Measurements from ENCODE around the gene NKD1. TPM values are rescaled to one million over a fixed set of nuclear protein-coding genes. Genes with fewer than 3 reads are reported as not detected.

The NKD1 gene
- total RNA-seq, 1 experiment from 2014 or later = 0.44 TPM

- Histone ChIP-seq H3K27me3 (ENCODE audit: insufficient read depth, low read depth) (no peaks in the 10 kb centered on the region), H3K4me3 (no peak overlapping the region), H3K36me3 (ENCODE audit: low read depth) (no peaks in the 10 kb centered on the region), H3F3A (ENCODE audit: insufficient read depth, low read depth) (no peaks in the 10 kb centered on the region), H3K79me2 (ENCODE audit: low read depth) (no peaks in the 10 kb centered on the region), H3K4me2 (no peak overlapping the region), H3K9me3 (ENCODE audit: insufficient read depth, low read depth) (no peaks in the 10 kb centered on the region), H3K27ac (no peak overlapping the region), H3K4me1 (replicated peaks; ENCODE audit: insufficient read depth) (no peaks in the 10 kb centered on the region), H2AFZ (no peak overlapping the region), H4K20me1 (ENCODE audit: insufficient read depth) (no peaks in the 10 kb centered on the region), H3K9me2 (ENCODE audit: insufficient read depth) (no peaks in the 10 kb centered on the region)
- intact Hi-C loops (cut with micrococcal nuclease; ENCODE audit: unreplicated experiment) = no loop called here
- ChIA-PET POLR2A (ENCODE audit: unreplicated experiment) (no interaction called here), CTCF (no interaction called here)
- BruUV-seq (replicated peaks) = no TSS peak
- TF ChIP-seq CTCF (conservative IDR thresholded peaks at IDR 0.05) (no peak), EZH2 (IDR thresholded peaks at IDR 0.05; ENCODE audit: low read depth) (no peak)
- DNase-seq = no peak
Observed at GRCh38 chr16:50573947-50574744, 25.9 kb downstream of the NKD1 start.

GRCh38 chr16:50574745-50575136, 26.5 kb downstream of the NKD1 start:
- Histone ChIP-seq H3K4me1 (replicated peaks; ENCODE audit: insufficient read depth) (no peaks in the 10 kb centered on the region), H3K9me3 (ENCODE audit: insufficient read depth, low read depth) (no peaks in the 10 kb centered on the region), H3K36me3 (ENCODE audit: low read depth) (no peaks in the 10 kb centered on the region), H3K9me2 (ENCODE audit: insufficient read depth) (no peaks in the 10 kb centered on the region), H3F3A (ENCODE audit: insufficient read depth, low read depth) (no peaks in the 10 kb centered on the region), H3K27ac (no peak overlapping the region), H3K79me2 (ENCODE audit: low read depth) (no peaks in the 10 kb centered on the region), H3K4me2 (no peak overlapping the region), H3K4me3 (no peak overlapping the region), H4K20me1 (ENCODE audit: insufficient read depth) (no peaks in the 10 kb centered on the region), H2AFZ (no peak overlapping the region), H3K27me3 (ENCODE audit: insufficient read depth, low read depth) (no peaks in the 10 kb centered on the region)
- TF ChIP-seq EZH2 (IDR thresholded peaks at IDR 0.05; ENCODE audit: low read depth) = no peak
- TF ChIP-seq CTCF (conservative IDR thresholded peaks at IDR 0.05) = no peak
- POLR2A ChIA-PET (ENCODE audit: unreplicated experiment) = no interaction called here
- intact Hi-C loops (cut with micrococcal nuclease; ENCODE audit: unreplicated experiment) = no loop called here
- no peak for DNase-seq
- no TSS peak for BruUV-seq (replicated peaks)
- CTCF ChIA-PET = no interaction called here

GRCh38 chr16:50575743-50576142, 27.5 kb downstream of the NKD1 start:
- Histone ChIP-seq H3K9me3 (ENCODE audit: insufficient read depth, low read depth) (no peaks in the 10 kb centered on the region), H3K4me3 (no peak overlapping the region), H2AFZ (no peak overlapping the region), H3K27me3 (ENCODE audit: insufficient read depth, low read depth) (no peaks in the 10 kb centered on the region), H3K79me2 (ENCODE audit: low read depth) (no peaks in the 10 kb centered on the region), H3K4me2 (no peak overlapping the region), H4K20me1 (ENCODE audit: insufficient read depth) (no peaks in the 10 kb centered on the region), H3K9me2 (ENCODE audit: insufficient read depth) (no peaks in the 10 kb centered on the region), H3K36me3 (ENCODE audit: low read depth) (no peaks in the 10 kb centered on the region), H3F3A (ENCODE audit: insufficient read depth, low read depth) (no peaks in the 10 kb centered on the region), H3K27ac (no peak overlapping the region), H3K4me1 (replicated peaks; ENCODE audit: insufficient read depth) (no peaks in the 10 kb centered on the region)
- TF ChIP-seq CTCF (conservative IDR thresholded peaks at IDR 0.05) = no peak
- intact Hi-C loops (cut with micrococcal nuclease; ENCODE audit: unreplicated experiment) = no loop called here
- CTCF ChIA-PET = no interaction called here
- DNase-seq = no peak
- no TSS peak for BruUV-seq (replicated peaks)
- POLR2A ChIA-PET (ENCODE audit: unreplicated experiment) = no interaction called here
